ENCODE results near the gene SCNN1G.
"Not testable (repeated sequence)": the region's sequence is repeated elsewhere in the genome, so short reads cannot be mapped to it uniquely, and the experiment has no call there.

DNA sequence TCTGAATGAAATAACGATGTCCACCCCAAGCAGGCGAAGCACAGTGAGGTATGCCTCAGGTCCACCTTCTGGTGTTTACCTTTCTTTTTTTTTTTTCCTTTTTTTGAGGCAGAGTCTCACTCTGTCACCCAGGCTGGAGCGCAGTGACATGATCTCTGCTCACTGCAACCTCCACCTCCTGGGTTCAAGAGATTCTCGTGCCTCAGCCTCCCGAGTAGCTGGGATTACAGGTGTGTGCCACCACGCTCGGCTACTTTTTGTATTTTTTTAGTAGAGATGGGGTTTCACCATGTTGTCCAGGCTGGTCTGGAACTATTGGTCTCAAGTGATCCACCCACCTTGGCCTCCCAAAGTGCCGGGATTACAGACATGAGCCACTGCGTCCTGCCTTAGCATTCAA, 38.2 kb upstream of the SCNN1G start:
- TF ChIP-seq, protein P1, sequence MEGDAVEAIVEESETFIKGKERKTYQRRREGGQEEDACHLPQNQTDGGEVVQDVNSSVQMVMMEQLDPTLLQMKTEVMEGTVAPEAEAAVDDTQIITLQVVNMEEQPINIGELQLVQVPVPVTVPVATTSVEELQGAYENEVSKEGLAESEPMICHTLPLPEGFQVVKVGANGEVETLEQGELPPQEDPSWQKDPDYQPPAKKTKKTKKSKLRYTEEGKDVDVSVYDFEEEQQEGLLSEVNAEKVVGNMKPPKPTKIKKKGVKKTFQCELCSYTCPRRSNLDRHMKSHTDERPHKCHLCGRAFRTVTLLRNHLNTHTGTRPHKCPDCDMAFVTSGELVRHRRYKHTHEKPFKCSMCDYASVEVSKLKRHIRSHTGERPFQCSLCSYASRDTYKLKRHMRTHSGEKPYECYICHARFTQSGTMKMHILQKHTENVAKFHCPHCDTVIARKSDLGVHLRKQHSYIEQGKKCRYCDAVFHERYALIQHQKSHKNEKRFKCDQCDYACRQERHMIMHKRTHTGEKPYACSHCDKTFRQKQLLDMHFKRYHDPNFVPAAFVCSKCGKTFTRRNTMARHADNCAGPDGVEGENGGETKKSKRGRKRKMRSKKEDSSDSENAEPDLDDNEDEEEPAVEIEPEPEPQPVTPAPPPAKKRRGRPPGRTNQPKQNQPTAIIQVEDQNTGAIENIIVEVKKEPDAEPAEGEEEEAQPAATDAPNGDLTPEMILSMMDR (IDR thresholded peaks at IDR 0.05), result not testable (repeated sequence)
- not testable (repeated sequence) for TF ChIP-seq POLR2A (IDR thresholded peaks at IDR 0.05)
